ENCODE results near the gene SENP3.
"Not testable (repeated sequence)": the region's sequence is repeated elsewhere in the genome, so short reads cannot be mapped to it uniquely, and the experiment has no call there.

The SENP3 gene

DNA sequence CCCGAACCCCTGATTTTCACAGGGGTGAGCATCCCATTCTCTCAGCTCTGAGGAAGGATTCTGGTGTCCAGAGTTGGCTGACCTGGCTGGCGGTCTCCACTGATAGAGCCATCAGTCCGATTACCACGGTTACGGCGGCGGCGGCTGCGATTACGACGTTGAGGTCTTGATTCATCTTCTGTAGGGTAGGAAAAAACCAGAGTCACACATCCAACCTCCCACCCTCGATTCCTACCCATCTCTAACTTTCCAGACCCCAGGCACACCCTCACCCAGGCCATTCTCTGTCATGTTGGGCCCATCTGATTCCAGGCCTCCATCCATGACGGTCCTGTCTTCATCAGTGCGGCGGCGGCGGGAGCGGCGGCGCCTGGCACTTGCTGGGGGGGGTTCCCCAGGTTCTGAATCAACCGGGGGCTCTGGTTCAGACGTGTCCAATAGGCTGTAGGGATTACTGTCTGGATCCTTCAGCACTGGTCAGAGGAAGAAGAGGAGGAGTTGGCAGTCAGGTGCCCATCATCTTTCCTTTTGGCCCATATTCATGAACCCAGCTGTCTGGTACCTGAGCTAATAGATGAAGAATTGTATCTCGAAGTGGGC lies 30.8 kb downstream of the SENP3 start:
- H3K4me3 Mint-ChIP-seq, result no peak overlapping the region
- peaks cover 3% of the 10 kb centered on the region for H3K4me1 Mint-ChIP-seq (ENCODE audit: low read depth)
- H3K27me3 Mint-ChIP-seq, result no peaks in the 10 kb centered on the region
- no peaks in the 10 kb centered on the region for H3K9me3 Mint-ChIP-seq (ENCODE audit: low read depth)
- peaks cover 12% of the 10 kb centered on the region for H3K36me3 Mint-ChIP-seq
- no peak overlapping the region for H3K27ac Mint-ChIP-seq

DNA sequence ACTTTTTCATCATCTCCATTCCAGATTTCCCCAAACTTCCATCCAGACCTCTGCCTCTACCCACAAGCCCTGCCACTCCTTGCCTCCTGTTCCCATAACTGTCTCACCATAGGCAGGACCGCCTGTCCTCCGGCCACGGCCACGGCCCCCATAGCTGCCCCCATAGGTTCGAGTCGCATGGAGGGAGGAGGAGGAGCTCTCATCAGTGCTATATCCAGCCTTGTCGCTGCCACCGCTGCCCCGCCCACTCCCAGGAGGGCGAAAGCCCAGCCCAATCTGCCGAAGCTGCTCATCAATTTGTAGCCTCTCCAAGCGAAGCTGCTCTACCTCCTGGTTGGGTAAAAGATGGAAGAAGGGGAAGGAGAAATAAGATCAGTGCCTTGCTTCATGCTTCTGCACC lies 31.6 kb downstream of the SENP3 start:
- Mint-ChIP-seq H3K4me1 (ENCODE audit: low read depth) (peaks cover 2% of the 10 kb centered on the region), H3K9me3 (ENCODE audit: low read depth) (no peaks in the 10 kb centered on the region), H3K27ac (no peak overlapping the region), H3K36me3 (peaks cover 12% of the 10 kb centered on the region), H3K27me3 (no peaks in the 10 kb centered on the region), H3K4me3 (no peak overlapping the region)

DNA sequence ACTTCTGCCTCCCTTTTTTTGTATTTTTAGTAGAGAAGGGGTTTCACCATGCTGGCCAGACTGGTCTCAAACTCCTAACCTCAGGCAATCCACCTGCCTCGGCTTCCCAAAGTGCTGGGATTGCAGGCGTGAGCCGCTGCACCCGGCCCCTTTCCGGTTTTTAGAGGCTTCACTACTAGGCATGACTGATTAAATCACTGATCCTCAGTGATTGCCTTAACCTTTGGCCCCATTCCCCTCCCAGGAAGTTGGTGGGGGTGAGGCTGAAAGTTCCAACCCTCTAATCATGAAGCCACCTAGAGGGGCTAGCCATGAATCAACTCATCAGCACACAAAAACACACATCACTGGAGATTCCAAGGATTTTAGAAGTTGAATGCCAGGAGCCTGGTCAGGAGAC lies 35.8 kb downstream of the SENP3 start:
- H3K4me1 Mint-ChIP-seq (ENCODE audit: low read depth); H3K27ac Mint-ChIP-seq; H3K27me3 Mint-ChIP-seq; H3K4me3 Mint-ChIP-seq; H3K9me3 Mint-ChIP-seq (ENCODE audit: low read depth): not testable (repeated sequence)
- peaks cover 14% of the 10 kb centered on the region for H3K36me3 Mint-ChIP-seq

DNA sequence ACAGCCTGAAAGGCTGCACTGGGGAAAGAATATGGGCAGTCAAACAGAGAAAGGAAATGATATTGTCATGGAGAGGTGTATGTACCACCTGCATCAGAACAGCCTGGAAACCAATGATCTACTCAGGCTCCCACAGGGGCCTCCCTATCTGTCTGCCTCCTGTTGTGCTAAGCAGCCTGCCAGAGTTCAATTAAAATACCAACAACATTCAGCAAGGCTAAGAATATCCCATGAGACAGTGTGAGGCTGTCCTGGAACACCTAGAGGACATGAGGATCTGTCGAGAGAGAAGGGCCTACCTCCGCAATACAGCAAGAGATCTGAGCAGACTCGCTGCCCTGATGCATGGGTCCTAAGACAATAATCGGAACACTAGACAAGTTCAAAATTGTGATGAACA lies 44.6 kb downstream of the SENP3 start:
- Mint-ChIP-seq H3K4me1 (ENCODE audit: low read depth) (peaks cover 17% of the 10 kb centered on the region), H3K36me3 (peaks cover 9% of the 10 kb centered on the region), H3K9me3 (ENCODE audit: low read depth) (no peaks in the 10 kb centered on the region), H3K27me3 (no peaks in the 10 kb centered on the region), H3K27ac (peak overlapping the region; percentile 61), H3K4me3 (no peak overlapping the region)

DNA sequence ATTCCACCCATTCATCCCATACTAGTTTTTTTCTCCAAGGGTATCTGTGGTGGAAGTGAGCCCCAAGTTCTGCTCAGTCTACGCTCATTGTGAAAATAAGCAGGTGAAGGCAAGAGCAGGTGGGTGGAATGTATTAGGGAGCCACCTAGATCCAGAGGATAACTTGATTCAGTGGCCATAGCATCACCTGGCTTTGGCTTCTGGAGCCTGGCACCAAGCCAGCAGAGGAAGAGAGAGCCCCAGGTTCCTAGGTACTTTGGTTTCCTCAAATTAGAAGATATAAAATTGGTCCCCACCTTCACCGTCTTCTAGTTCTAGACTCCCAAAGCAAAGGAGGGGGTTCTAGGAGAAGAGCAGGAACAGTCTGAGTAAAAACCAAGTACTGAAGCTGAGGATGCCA lies 48.9 kb downstream of the SENP3 start:
- Mint-ChIP-seq H3K4me1 (ENCODE audit: low read depth) (peaks cover 41% of the 10 kb centered on the region), H3K4me3 (peak overlapping the region; percentile 48), H3K27ac (no peak overlapping the region), H3K36me3 (peaks cover 9% of the 10 kb centered on the region), H3K27me3 (no peaks in the 10 kb centered on the region), H3K9me3 (ENCODE audit: low read depth) (no peaks in the 10 kb centered on the region)

DNA sequence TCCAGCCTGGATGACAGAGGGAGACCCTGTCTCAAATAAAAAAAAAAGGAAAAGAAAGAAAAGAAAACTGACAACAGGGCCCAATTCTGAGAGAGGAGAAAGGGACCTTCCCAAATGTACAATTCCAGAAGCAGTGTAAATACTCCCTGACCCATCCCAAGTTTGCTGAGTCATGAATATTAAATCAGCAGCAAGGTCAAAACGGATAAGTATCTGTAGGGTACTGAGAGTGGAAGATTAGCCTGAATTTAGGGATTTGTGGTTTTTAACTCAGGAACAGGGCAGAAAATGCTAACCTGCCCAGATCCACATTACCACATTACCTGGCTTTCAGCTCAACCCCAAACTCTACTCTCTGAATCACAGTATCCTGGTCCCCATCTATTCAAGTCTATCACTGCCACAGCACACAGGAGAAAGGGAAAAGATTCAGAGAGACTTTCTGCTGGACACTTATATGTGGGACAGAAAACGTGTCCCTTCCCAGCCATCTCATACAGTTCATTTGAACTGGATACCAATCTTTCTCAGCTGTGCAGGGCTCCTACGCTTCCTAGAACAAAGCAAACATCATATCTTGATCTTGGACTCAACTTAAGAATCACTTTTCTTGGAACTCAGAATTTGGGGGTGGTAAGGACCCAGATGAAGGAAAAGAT lies 50.0 kb downstream of the SENP3 start:
- Mint-ChIP-seq H3K27ac (peak overlapping the region; percentile 7), H3K4me1 (ENCODE audit: low read depth) (peaks cover 38% of the 10 kb centered on the region), H3K36me3 (peaks cover 3% of the 10 kb centered on the region), H3K9me3 (ENCODE audit: low read depth) (no peaks in the 10 kb centered on the region), H3K27me3 (no peaks in the 10 kb centered on the region), H3K4me3 (peak overlapping the region; percentile 95)

DNA sequence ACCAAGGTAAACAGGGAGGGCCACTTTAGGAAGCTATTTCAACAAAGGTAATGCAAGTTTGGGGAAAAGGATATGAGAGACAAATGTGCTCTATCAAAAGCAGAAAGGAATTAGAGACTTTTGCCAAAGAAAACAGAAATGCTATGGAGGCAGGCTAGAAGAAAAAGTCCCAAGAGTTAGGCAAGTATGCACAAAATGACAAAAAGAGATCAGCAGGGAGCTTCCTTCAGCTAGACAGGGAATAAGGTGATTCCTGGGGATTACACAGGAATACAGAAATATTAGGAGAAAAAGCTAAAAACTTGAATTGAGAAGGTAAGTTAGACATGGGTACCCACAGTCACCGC lies 50.5 kb downstream of the SENP3 start:
- Mint-ChIP-seq H3K27ac (peak overlapping the region; percentile 7), H3K4me1 (ENCODE audit: low read depth) (peaks cover 38% of the 10 kb centered on the region), H3K9me3 (ENCODE audit: low read depth) (no peaks in the 10 kb centered on the region), H3K4me3 (peak overlapping the region; percentile 95), H3K36me3 (peaks cover 3% of the 10 kb centered on the region), H3K27me3 (no peaks in the 10 kb centered on the region)

DNA sequence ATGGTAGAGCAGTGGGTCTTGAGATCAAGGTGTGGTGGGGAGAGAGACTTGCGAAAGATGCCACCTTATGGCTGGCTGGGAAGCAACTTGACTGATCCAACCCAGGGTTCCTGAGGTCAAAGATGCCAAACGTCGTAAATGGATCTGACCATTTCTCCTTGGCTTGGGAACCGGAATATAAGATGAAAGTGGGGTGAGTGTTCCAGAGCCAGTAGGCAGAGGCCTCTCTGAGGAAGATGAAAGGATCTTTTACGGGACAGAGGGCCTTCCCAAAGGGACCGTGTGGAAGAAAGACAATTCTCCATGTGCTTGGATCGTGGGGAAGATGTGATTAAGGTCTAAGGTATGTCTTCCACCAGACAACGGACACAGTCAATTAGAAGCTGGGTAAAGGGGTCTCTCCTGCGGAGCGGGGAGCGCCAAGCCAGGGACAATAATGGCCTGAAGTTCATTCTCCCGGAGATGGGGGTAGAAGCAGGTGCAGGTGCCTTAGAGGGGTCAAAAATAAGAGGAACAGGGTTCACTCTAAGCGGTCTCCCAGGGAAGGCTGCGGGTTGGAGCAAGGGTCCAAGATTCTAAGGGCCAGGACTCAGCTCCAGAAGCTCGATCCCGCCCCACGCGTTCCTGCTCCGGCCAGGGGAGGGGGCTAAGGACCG lies 52.2 kb downstream of the SENP3 start:
- Mint-ChIP-seq H3K27me3 (no peaks in the 10 kb centered on the region), H3K9me3 (ENCODE audit: low read depth) (no peaks in the 10 kb centered on the region), H3K4me1 (ENCODE audit: low read depth) (peaks cover 38% of the 10 kb centered on the region), H3K36me3 (peaks cover 3% of the 10 kb centered on the region), H3K4me3 (peak overlapping the region; percentile 95), H3K27ac (peak overlapping the region; percentile 92)

DNA sequence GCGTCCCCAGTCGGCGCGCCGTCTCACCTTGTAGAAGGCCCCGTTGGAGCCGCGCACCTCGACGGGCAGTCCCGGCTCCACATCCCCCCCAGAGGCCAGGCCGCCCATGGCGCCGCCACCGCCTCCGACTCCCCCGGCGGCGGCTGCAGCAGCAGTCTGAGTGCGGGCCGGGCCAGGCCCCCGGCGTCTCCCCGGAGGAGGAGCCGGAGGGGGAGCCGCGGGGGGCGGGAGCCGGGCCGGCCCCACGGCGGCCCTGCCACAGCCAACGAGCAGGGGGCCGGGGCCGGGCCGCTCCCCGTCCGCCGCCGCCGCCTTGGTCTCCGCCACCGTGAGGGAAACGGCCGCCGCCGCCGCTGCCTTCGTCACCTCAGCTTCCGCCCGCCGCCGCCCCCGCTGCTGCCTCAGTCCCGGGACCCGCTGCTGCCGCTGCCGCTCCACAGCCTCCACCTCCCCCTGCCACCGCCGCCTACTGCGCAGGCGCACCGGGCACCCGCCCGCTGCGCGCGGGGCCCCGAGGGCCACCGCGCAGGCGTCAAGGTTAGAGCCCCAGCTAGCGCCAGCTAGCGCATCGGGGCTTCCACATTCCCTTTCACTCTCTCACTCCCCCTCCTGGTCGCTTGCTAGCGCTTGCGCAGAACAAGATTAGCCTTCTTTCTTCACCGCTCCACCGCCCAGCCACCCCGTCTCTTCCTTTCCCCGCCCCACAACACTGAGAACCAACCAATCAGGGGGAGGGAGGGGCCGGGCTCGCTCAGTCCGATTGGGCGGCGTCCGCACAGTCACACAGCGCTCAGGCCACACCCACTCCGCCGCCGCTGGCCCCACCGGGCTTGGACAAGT lies 52.9 kb downstream of the SENP3 start, which contains the start of gene FXR2:
Gene FXR2 (minus strand): TSS at position 473 of the 840 bp plus-strand sequence. CDS start 365 bp downstream, at position 108.
- Mint-ChIP-seq H3K4me1 (ENCODE audit: low read depth) (peaks cover 33% of the 10 kb centered on the region), H3K36me3 (peaks cover 3% of the 10 kb centered on the region), H3K27ac (peak within 1 kb of the TSS; percentile 92), H3K27me3 (no peaks in the 10 kb centered on the region), H3K9me3 (ENCODE audit: low read depth) (no peaks in the 10 kb centered on the region), H3K4me3 (peak within 1 kb of the TSS; percentile 95)

DNA sequence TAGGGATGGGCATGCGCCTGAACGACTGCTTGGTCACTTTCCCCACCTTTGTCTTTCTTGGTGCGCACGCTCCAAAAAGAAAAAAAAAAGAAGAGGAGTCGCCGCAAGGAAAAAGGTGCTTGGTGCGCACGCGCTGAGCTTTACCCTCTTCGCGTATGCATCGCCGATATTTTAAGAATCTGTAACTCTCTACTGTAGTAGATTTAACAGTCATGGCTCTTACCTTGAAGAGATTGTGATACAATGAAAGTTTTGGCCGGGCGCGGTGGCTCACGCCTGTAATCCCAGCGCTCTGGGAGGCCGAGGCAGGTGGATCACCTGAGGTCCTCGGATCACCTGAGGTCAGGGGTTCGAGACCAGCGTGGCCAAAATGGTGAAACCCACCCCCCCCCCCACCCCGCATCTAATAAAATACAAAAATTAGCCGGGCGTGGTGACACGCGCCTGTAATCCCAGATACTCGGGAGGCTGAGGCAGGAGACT lies 53.6 kb downstream of the SENP3 start:
- Mint-ChIP-seq H3K27ac (peak overlapping the region; percentile 85), H3K27me3 (no peaks in the 10 kb centered on the region), H3K4me3 (peak overlapping the region; percentile 83), H3K4me1 (ENCODE audit: low read depth) (peaks cover 31% of the 10 kb centered on the region), H3K36me3 (peaks cover 3% of the 10 kb centered on the region), H3K9me3 (ENCODE audit: low read depth) (no peaks in the 10 kb centered on the region)

DNA sequence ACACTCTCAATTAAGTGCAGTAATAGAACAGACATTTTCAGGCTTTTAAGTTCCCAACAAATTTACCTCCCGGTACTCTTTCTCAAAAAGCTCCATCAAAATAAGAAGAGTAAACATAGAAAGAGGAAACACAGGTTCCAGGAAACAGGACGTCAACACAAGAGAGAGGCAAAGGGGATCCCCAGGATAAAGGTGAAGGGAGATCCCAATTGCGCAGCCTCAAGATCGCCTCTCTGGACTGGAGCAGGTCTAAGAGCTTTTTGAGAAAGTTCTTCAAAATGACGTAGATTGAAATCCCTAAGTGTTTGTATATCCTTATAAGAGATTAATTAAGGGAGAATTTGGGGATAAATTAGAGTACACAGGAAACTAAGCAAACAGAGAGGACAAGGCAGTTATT lies 56.9 kb downstream of the SENP3 start:
- Mint-ChIP-seq H3K4me1 (ENCODE audit: low read depth) (peaks cover 4% of the 10 kb centered on the region), H3K27ac (no peak overlapping the region), H3K36me3 (no peaks in the 10 kb centered on the region), H3K9me3 (ENCODE audit: low read depth) (no peaks in the 10 kb centered on the region), H3K27me3 (no peaks in the 10 kb centered on the region), H3K4me3 (no peak overlapping the region)

DNA sequence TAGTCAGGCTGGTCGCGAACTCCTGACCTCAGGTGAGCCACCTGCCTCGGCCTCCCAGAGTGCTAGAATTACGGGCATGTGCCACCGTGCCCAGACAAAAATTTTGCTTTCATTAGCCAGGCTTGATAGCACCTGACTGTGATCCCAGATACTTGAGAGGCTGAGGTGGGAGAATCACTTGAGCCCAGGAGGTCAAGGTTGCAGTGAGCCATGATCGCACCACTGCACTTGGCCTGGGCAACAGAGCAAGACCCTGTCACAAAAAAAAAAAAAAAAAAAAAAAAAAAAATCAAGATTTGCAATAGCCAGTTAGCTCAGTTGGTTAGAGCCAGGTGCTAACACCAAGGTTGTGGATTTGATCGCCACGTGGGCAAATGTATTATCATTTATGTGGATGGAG lies 59.1 kb downstream of the SENP3 start:
- Mint-ChIP-seq H3K27me3 (no peaks in the 10 kb centered on the region), H3K4me3 (no peak overlapping the region), H3K27ac (no peak overlapping the region), H3K9me3 (ENCODE audit: low read depth) (no peaks in the 10 kb centered on the region), H3K36me3 (no peaks in the 10 kb centered on the region), H3K4me1 (ENCODE audit: low read depth) (no peaks in the 10 kb centered on the region)

Data from activated naive CD8-positive, alpha-beta T cell (primary cell).